ENCODE results near the gene ERBIN.

GRCh38 chr5:65919773-65920172 is 6.6 kb upstream of the ERBIN start:
- TF ChIP-seq, protein P1, sequence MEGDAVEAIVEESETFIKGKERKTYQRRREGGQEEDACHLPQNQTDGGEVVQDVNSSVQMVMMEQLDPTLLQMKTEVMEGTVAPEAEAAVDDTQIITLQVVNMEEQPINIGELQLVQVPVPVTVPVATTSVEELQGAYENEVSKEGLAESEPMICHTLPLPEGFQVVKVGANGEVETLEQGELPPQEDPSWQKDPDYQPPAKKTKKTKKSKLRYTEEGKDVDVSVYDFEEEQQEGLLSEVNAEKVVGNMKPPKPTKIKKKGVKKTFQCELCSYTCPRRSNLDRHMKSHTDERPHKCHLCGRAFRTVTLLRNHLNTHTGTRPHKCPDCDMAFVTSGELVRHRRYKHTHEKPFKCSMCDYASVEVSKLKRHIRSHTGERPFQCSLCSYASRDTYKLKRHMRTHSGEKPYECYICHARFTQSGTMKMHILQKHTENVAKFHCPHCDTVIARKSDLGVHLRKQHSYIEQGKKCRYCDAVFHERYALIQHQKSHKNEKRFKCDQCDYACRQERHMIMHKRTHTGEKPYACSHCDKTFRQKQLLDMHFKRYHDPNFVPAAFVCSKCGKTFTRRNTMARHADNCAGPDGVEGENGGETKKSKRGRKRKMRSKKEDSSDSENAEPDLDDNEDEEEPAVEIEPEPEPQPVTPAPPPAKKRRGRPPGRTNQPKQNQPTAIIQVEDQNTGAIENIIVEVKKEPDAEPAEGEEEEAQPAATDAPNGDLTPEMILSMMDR (IDR thresholded peaks at IDR 0.05) = no peak
- TF ChIP-seq POLR2A (IDR thresholded peaks at IDR 0.05) = no peak

Measured in esophagus squamous epithelium (tissue), 4 donors.